SK-N-SH treated with all-trans-retinoic acid at 6 μM for 48 hours (cell line): Measurements from ENCODE around the gene ZNF300.

Source experiments
- ATAC-seq: fragments of 200-7000 bp; cut with Tn5 transposase; 3 replicates; pipeline ENCODE4 v1.9.1; 2020; ENCODE audit warnings: mild to moderate bottlenecking, moderate library complexity
- ARNTL ChIP-seq: fragments of 450-650 bp; formaldehyde crosslinking; IDR thresholded peaks from 2 replicates; pipeline ENCODE4 v1.5.0; 2020; ENCODE audit warnings: low read depth, mild to moderate bottlenecking, moderate library complexity, borderline replicate concordance
- BACH2 ChIP-seq: fragments of 250-450 bp; sonication (Bioruptor Pico); IDR thresholded peaks from 2 replicates; pipeline ENCODE4 v1.9.0; 2021; ENCODE audit warnings: mild to moderate bottlenecking, borderline replicate concordance
- CREB5 ChIP-seq: fragments of 250-450 bp; sonication (Bioruptor Pico); IDR thresholded peaks from 2 replicates; pipeline ENCODE4 v1.5.1; 2020; ENCODE audit warnings: low read depth, mild to moderate bottlenecking, moderate library complexity
- CSDC2 ChIP-seq: fragments of 250-450 bp; sonication (Bioruptor Pico); IDR thresholded peaks from 2 replicates; pipeline ENCODE4 v1.5.0; 2020; ENCODE audit warnings: mild to moderate bottlenecking, moderate library complexity
- CSRNP3 ChIP-seq: fragments of 250-450 bp; sonication (Bioruptor Pico); IDR thresholded peaks from 2 replicates; pipeline ENCODE4 v1.5.1; 2021; ENCODE audit warnings: mild to moderate bottlenecking, moderate library complexity
- ESRRG ChIP-seq: fragments of 250-450 bp; sonication (Bioruptor Pico); IDR thresholded peaks from 2 replicates; pipeline ENCODE4 v1.6.1; 2021; ENCODE audit warnings: mild to moderate bottlenecking
- GLIS3 ChIP-seq: fragments of 250-450 bp; sonication (Bioruptor Pico); IDR thresholded peaks from 2 replicates; pipeline ENCODE4 v1.5.0; 2020; ENCODE audit warnings: mild to moderate bottlenecking, moderate library complexity
- ISL1 ChIP-seq: fragments of 250-450 bp; sonication (Bioruptor Pico); IDR thresholded peaks from 2 replicates; pipeline ENCODE4 v2.1.2; 2022; ENCODE audit warnings: mild to moderate bottlenecking, moderate library complexity
- OSR1 ChIP-seq: fragments of 250-450 bp; sonication (Bioruptor Pico); IDR thresholded peaks from 2 replicates; pipeline ENCODE4 v1.8.0; 2022; ENCODE audit warnings: moderate library complexity, mild to moderate bottlenecking, inconsistent platforms
- PATZ1 ChIP-seq: fragments of 250-450 bp; sonication (Bioruptor Pico); IDR thresholded peaks from 2 replicates; pipeline ENCODE4 v1.8.0; 2020; ENCODE audit warnings: mild to moderate bottlenecking, moderate library complexity, borderline replicate concordance
- POU6F1 ChIP-seq: fragments of 250-450 bp; sonication (Bioruptor Pico); IDR thresholded peaks from 2 replicates; pipeline ENCODE4 v1.8.0; 2021; ENCODE audit warnings: low read depth, mild to moderate bottlenecking, moderate library complexity, borderline replicate concordance
- PPARA ChIP-seq: fragments of 250-450 bp; sonication (Bioruptor Pico); IDR thresholded peaks from 2 replicates; pipeline ENCODE4 v1.5.0; 2020; ENCODE audit warnings: mild to moderate bottlenecking, borderline replicate concordance
- RARB ChIP-seq: fragments of 250-450 bp; sonication (Bioruptor Pico); IDR thresholded peaks from 2 replicates; pipeline ENCODE4 v1.8.0; 2021; ENCODE audit warnings: mild to moderate bottlenecking, moderate library complexity
- SNAI2 ChIP-seq: fragments of 250-450 bp; sonication (Bioruptor Pico); IDR thresholded peaks from 2 replicates; pipeline ENCODE4 v1.5.0; 2020; ENCODE audit warnings: mild to moderate bottlenecking, moderate library complexity
- TCF4 ChIP-seq: fragments of 250-450 bp; sonication (Bioruptor Pico); IDR thresholded peaks from 2 replicates; pipeline ENCODE4 v1.8.0; 2021; ENCODE audit warnings: mild to moderate bottlenecking, moderate library complexity, borderline replicate concordance
- TOX ChIP-seq: fragments of 250-450 bp; sonication (Bioruptor Pico); IDR thresholded peaks from 2 replicates; pipeline ENCODE4 v1.8.0; 2021; ENCODE audit warnings: mild to moderate bottlenecking, moderate library complexity, borderline replicate concordance
- TSHZ2 ChIP-seq: fragments of 250-450 bp; sonication (Bioruptor Pico); IDR thresholded peaks from 2 replicates; pipeline ENCODE4 v1.5.0; 2020; ENCODE audit warnings: mild to moderate bottlenecking, moderate library complexity
- ZC3H10 ChIP-seq: fragments of 250-450 bp; sonication (Bioruptor Pico); IDR thresholded peaks from 2 replicates; pipeline ENCODE4 v1.5.1; 2021; ENCODE audit warnings: mild to moderate bottlenecking, moderate library complexity
- ZFP3 ChIP-seq: fragments of 250-450 bp; sonication (Bioruptor Pico); IDR thresholded peaks from 2 replicates; pipeline ENCODE4 v1.5.0; 2020; ENCODE audit warnings: mild to moderate bottlenecking, moderate library complexity
- ZFP30 ChIP-seq: fragments of 450-650 bp; formaldehyde crosslinking; IDR thresholded peaks from 2 replicates; pipeline ENCODE4 v1.5.0; 2022; ENCODE audit warnings: mild to moderate bottlenecking, moderate library complexity
- ZNF565 ChIP-seq: fragments of 450-650 bp; formaldehyde crosslinking; conservative IDR thresholded peaks from 2 replicates; pipeline ENCODE4 v1.5.0; 2020; ENCODE audit warnings: low read depth, mild to moderate bottlenecking, moderate library complexity
- ZNF70 ChIP-seq: fragments of 450-650 bp; formaldehyde crosslinking; IDR thresholded peaks from 2 replicates; pipeline ENCODE4 v1.5.0; 2020; ENCODE audit warnings: mild to moderate bottlenecking, moderate library complexity
- ZNF8 ChIP-seq: fragments of 450-650 bp; formaldehyde crosslinking; IDR thresholded peaks from 2 replicates; pipeline ENCODE4 v1.5.0; 2020; ENCODE audit warnings: mild to moderate bottlenecking, moderate library complexity

ZNF300 gene

GRCh38 chr5:150946351-150946905 lies 41.6 kb upstream of the ZNF300 start:
- no peak for TF ChIP-seq CSDC2 (CRISPR knock-in tag)
- no peak for TF ChIP-seq TSHZ2 (CRISPR knock-in tag)
- TF ChIP-seq ZNF8 (CRISPR knock-in tag): no peak
- no peak for TF ChIP-seq ISL1 (CRISPR knock-in tag)
- TF ChIP-seq ARNTL (CRISPR knock-in tag): no peak
- TF ChIP-seq RARB (CRISPR knock-in tag): no peak
- no peak for TF ChIP-seq TOX (CRISPR knock-in tag)
- TF ChIP-seq PATZ1: no peak
- no peak for TF ChIP-seq CSRNP3
- no peak for TF ChIP-seq ZNF565 (CRISPR knock-in tag)
- no peak for TF ChIP-seq PPARA (CRISPR knock-in tag)
- no peak for TF ChIP-seq BACH2 (CRISPR knock-in tag)
- TF ChIP-seq TCF4 (CRISPR knock-in tag): no peak
- TF ChIP-seq ESRRG (CRISPR knock-in tag): no peak
- TF ChIP-seq ZFP30 (CRISPR knock-in tag): no peak
- TF ChIP-seq SNAI2 (CRISPR knock-in tag): no peak
- TF ChIP-seq POU6F1 (CRISPR knock-in tag): no peak
- TF ChIP-seq OSR1: no peak
- TF ChIP-seq ZNF70: no peak
- TF ChIP-seq CREB5: no peak
- TF ChIP-seq, all 23 proteins: peak for 0
- no peak for ATAC-seq

- no peak for ATAC-seq
- TF ChIP-seq ZNF8 (CRISPR knock-in tag) (no peak), ZNF565 (CRISPR knock-in tag) (no peak), TSHZ2 (CRISPR knock-in tag) (no peak), CSRNP3 (no peak), PPARA (CRISPR knock-in tag) (no peak), ARNTL (CRISPR knock-in tag) (no peak), BACH2 (CRISPR knock-in tag) (no peak), CREB5 (no peak), TCF4 (CRISPR knock-in tag) (no peak), ZFP3 (CRISPR knock-in tag) (no peak), OSR1 (no peak), GLIS3 (CRISPR knock-in tag) (no peak), SNAI2 (CRISPR knock-in tag) (no peak), ZFP30 (CRISPR knock-in tag) (no peak), ISL1 (CRISPR knock-in tag) (no peak), ZC3H10 (CRISPR knock-in tag) (no peak)
Measured at GRCh38 chr5:150945947-150946346, 41.2 kb upstream of the ZNF300 start.
